Endothelial cell of umbilical vein (primary cell): ENCODE measurements around the gene HMG20A. TPM values are rescaled to one million over a fixed set of nuclear protein-coding genes. Genes with fewer than 3 reads are reported as not detected.

Experiments used
- BruUV-seq: library from RNA; stranded (reverse); fragments of 400-500 nt; replicated peaks from 2 replicates; lab custom pipeline; 2021; lab: Mats Ljungman, UMichigan
- CTCF ChIA-PET: fragments of 300-600, 350-600 bp; sonication (Branson Sonifier 250); formaldehyde crosslinking; loops from one replicate; lab custom pipeline; 2021; ENCODE audit warnings: antibody characterized with exemption, inconsistent platforms; lab: Charles Lee
- POLR2A ChIA-PET: fragments of 300-600, 350-600 bp; sonication (Branson Sonifier 250); formaldehyde crosslinking; loops from one replicate; lab custom pipeline; 2021; ENCODE audit warnings: antibody characterized with exemption, inconsistent platforms; lab: Charles Lee
- DNase-seq: peaks from one replicate; pipeline ENCODE4 v3.0.0-alpha.2; 2011; ENCODE audit warnings: low read depth, low spot score
- FAIRE-seq: peaks from 2 replicates; lab custom pipeline; 2011; peaks lifted over from hg19 to GRCh38; lab: Jason Lieb, UNC
- H2AFZ ChIP-seq: 2 replicates; pipeline ENCODE4 v1.6.0; 2012; ENCODE audit warnings: low read depth, low read length, control low read depth, inconsistent platforms
- H3K27ac ChIP-seq: 2 replicates; pipeline ENCODE4 v1.5.1; 2011; ENCODE audit warnings: low read depth, mild to moderate bottlenecking, control low read depth, low read length, moderate library complexity; ENCODE audit not compliant: insufficient read depth
- H3K27me3 ChIP-seq, 2 experiments: 2 replicates each; pipeline versions ENCODE4 v1.6.0 to v1.6.1; 2011; ENCODE audit warnings: low read length in 2 of 2, mixed read lengths in 1 of 2; ENCODE audit not compliant: control insufficient read depth in 2 of 2, insufficient read depth in 2 of 2
- H3K36me3 ChIP-seq, 2 experiments: 2 replicates in 1 of 2; 3 replicates in 1 of 2; pipeline ENCODE4 v1.5.1; 2011; ENCODE audit warnings: low read length in 2 of 2, mild to moderate bottlenecking in 1 of 2, moderate library complexity in 1 of 2; ENCODE audit not compliant: control insufficient read depth in 2 of 2, insufficient read depth in 2 of 2; ENCODE audit errors: extremely low read depth in 1 of 2
- H3K4me1 ChIP-seq: 3 replicates; pipeline ENCODE4 v1.5.1; 2011; ENCODE audit warnings: mild to moderate bottlenecking, low read length; ENCODE audit not compliant: control insufficient read depth, insufficient read depth; ENCODE audit errors: extremely low read depth
- H3K4me2 ChIP-seq: 2 replicates; pipeline ENCODE4 v1.6.1; 2011; ENCODE audit warnings: low read length, control low read depth, mixed read lengths; ENCODE audit not compliant: insufficient read depth
- H3K4me3 ChIP-seq, 3 experiments: fragments of 200-600 bp in 1 of 3; sonication (generic), shearing (Covaris generic) in 1 of 3; replicated peaks in 1 of 3; 2 replicates each; pipeline ENCODE4 v1.5.1; 2011 to 2016; ENCODE audit warnings: control low read depth in 3 of 3, low read length in 3 of 3, mild to moderate bottlenecking in 2 of 3, inconsistent platforms in 1 of 3, low read depth in 1 of 3, moderate library complexity in 1 of 3; ENCODE audit not compliant: insufficient read depth in 1 of 3
- H3K79me2 ChIP-seq: 2 replicates; pipeline ENCODE4 v1.6.0; 2012; ENCODE audit warnings: low read length, inconsistent platforms; ENCODE audit not compliant: control insufficient read depth, insufficient read depth
- H3K9ac ChIP-seq: replicated peaks from 2 replicates; pipeline ENCODE3; 2011; ENCODE audit warnings: low read length, control low read depth; ENCODE audit not compliant: insufficient read depth; ENCODE audit errors: extremely low read depth
- H3K9me1 ChIP-seq: replicated peaks from 3 replicates; pipeline ENCODE4 v1.6.0; 2011; ENCODE audit warnings: mild to moderate bottlenecking, low read length; ENCODE audit not compliant: control insufficient read depth, insufficient read depth; ENCODE audit errors: extremely low read depth
- H3K9me3 ChIP-seq: replicated peaks from 2 replicates; pipeline ENCODE4 v1.5.1; 2012; ENCODE audit warnings: low read length, inconsistent platforms; ENCODE audit not compliant: control insufficient read depth, insufficient read depth
- H4K20me1 ChIP-seq: replicated peaks from 2 replicates; pipeline ENCODE3; 2011; ENCODE audit warnings: mild to moderate bottlenecking, low read length; ENCODE audit not compliant: control insufficient read depth, insufficient read depth; ENCODE audit errors: extremely low read depth
- EZH2 ChIP-seq: IDR thresholded peaks from 2 replicates; pipeline ENCODE4 v1.6.1; 2012; ENCODE audit warnings: borderline replicate concordance, low read depth, mild to moderate bottlenecking, moderate library complexity, low read length, inconsistent platforms; ENCODE audit not compliant: severe bottlenecking
- FOS ChIP-seq: IDR thresholded peaks from 2 replicates; pipeline ENCODE4 v1.6.1; 2011; ENCODE audit warnings: mild to moderate bottlenecking, low read length, moderate library complexity, borderline replicate concordance; ENCODE audit not compliant: insufficient read depth
- GATA2 ChIP-seq: IDR thresholded peaks from 2 replicates; pipeline ENCODE4 v1.7.0; 2011; ENCODE audit warnings: low read depth, mild to moderate bottlenecking, moderate library complexity, mixed read lengths, low read length; ENCODE audit not compliant: insufficient read length, insufficient read depth
- JUN ChIP-seq: IDR thresholded peaks from 2 replicates; pipeline ENCODE4 v1.6.1; 2011; ENCODE audit warnings: borderline replicate concordance, low read depth; ENCODE audit not compliant: insufficient read length, insufficient read depth
- POLR2A ChIP-seq: IDR thresholded peaks from 2 replicates; pipeline ENCODE4 v1.6.1; 2012; ENCODE audit warnings: low read depth, mild to moderate bottlenecking, control low read depth, low read length
- POLR2AphosphoS5 ChIP-seq: IDR thresholded peaks from 2 replicates; pipeline ENCODE4 v1.6.1; 2012; ENCODE audit warnings: low read depth, mild to moderate bottlenecking, control low read depth, low read length, moderate library complexity; ENCODE audit not compliant: insufficient read depth
- dilution Hi-C: fragments of 300-500 bp; cut with MboI; formaldehyde crosslinking; loops from one replicate; pipeline ENCODE4 v1.15.0; 2019; ENCODE audit warnings: low sequenced_read_pairs; ENCODE audit not compliant: extremely low pct_ligation_motif_present
- intact Hi-C: fragments of 100-400 bp; cut with micrococcal nuclease; formaldehyde crosslinking; loops from one replicate; pipeline ENCODE4 v1.10.0; 2022
- polyA plus RNA-seq, 4 experiments: library from polyadenylated mRNA; depleted of rRNA in 3 of 4; stranded (reverse) in 3 of 4; unstranded in 1 of 4; fragments of >200 nt; gene quantifications; 2 replicates each; pipeline versions ENCODE4 v1.2.1 to v1.2.3, GENCODE V29; 2011 to 2012; ENCODE audit warnings: missing spikeins in 1 of 4
- total RNA-seq: library from RNA; stranded (reverse); gene quantifications from 2 replicates; pipeline ENCODE4 v1.2.3, GENCODE V29; 2021
- TF ChIP-seq, protein P1 (sequence below): IDR thresholded peaks from 2 replicates; pipeline ENCODE4 v1.6.1; 2011; ENCODE audit not compliant: insufficient read depth, insufficient read length
- TF ChIP-seq, protein P2 (sequence below), 2 donors: IDR thresholded peaks; 1 replicate in 1 of 2; 2 replicates in 1 of 2; pipeline ENCODE4 v1.5.1; 2011; ENCODE audit warnings: low read length in 2 of 2, mild to moderate bottlenecking in 2 of 2, moderate library complexity in 2 of 2, control low read depth in 1 of 2, inconsistent platforms in 1 of 2, low read depth in 1 of 2; ENCODE audit not compliant: insufficient read depth in 1 of 2; ENCODE audit errors: extremely low read depth in 1 of 2

HMG20A gene
- total and polyA plus RNA-seq, 2 donors (not counting 3 experiments of a cell fraction or from before 2014, with no cell fraction given) = 35.8 to 44.0 TPM

GRCh38 chr15:77440378-77440999 is 19.8 kb downstream of the HMG20A start:
- Histone ChIP-seq H4K20me1 (no peaks in the 10 kb centered on the region), H3K79me2 (peaks cover 18% of the 10 kb centered on the region), H3K9me3 (no peaks in the 10 kb centered on the region), H3K4me2 (no peak overlapping the region), H3K36me3 (no peaks in the 10 kb centered on the region), H3K27me3 (no peaks in the 10 kb centered on the region), H2AFZ (no peak overlapping the region), H3K9me1 (no peaks in the 10 kb centered on the region), H3K4me1 (no peaks in the 10 kb centered on the region), H3K9ac (no peak overlapping the region), H3K27ac (no peak overlapping the region), H3K4me3 (no peak overlapping the region)
- CTCF ChIA-PET = interaction anchor here (1.0 to 2.3 kb wide), 6 partner anchors 10 to 56 kb away, joined by 3 to 10 read pairs (median 5); no protein-coding TSS in a partner anchor
- POLR2A ChIA-PET = no interaction called here
- no peak for TF ChIP-seq GATA2
- TF ChIP-seq JUN = no peak
- no peak for TF ChIP-seq POLR2AphosphoS5
- TF ChIP-seq POLR2A = no peak
- TF ChIP-seq FOS = no peak
- TF ChIP-seq EZH2 = no peak
- TF ChIP-seq, protein P1, sequence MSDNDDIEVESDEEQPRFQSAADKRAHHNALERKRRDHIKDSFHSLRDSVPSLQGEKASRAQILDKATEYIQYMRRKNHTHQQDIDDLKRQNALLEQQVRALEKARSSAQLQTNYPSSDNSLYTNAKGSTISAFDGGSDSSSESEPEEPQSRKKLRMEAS = no peak
- dilution Hi-C loops = no loop called here
- FAIRE-seq (no peak), DNase-seq (no peak)
- intact Hi-C loops = no loop called here
- BruUV-seq = no TSS peak

DNA sequence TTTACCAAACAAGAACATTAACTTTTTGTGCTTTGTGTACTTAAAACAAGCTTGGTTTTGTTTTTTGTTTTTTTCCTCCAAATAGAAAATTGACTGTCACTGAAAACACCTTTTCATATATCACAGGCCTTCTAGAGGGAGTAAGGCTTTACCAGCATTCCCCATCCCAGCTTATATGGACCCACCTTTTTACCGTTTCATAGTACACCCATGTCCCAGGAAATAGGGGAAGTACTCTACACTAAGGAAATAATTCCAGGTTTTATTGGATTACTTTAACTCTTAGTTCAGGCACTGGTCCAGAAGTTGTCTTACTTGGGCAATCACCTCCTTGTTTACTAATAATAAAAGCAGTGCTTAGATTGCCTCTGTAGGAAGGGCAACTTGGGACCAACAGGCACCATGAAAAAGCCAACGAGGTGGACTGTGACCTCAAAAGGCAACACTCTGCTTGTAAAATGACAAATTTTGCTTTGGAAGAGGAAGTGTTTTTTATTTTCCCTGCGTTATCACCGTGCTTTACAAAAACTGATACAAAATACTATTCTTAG is 26.2 kb downstream of the HMG20A start:
- Histone ChIP-seq H2AFZ (no peak overlapping the region), H3K27me3 (no peaks in the 10 kb centered on the region), H3K36me3 (no peaks in the 10 kb centered on the region), H3K79me2 (peaks cover 14% of the 10 kb centered on the region), H3K4me1 (no peaks in the 10 kb centered on the region), H4K20me1 (no peaks in the 10 kb centered on the region), H3K4me2 (no peak overlapping the region), H3K27ac (no peak overlapping the region), H3K4me3 (no peak overlapping the region), H3K9me1 (no peaks in the 10 kb centered on the region), H3K9ac (no peak overlapping the region), H3K9me3 (no peaks in the 10 kb centered on the region)
- DNase-seq (no peak), FAIRE-seq (no peak)
- intact Hi-C loops (no loop called here), dilution Hi-C loops (no loop called here)
- BruUV-seq = no TSS peak
- POLR2A ChIA-PET = no interaction called here
- TF ChIP-seq JUN = no peak
- TF ChIP-seq FOS = no peak
- TF ChIP-seq, protein P2, sequence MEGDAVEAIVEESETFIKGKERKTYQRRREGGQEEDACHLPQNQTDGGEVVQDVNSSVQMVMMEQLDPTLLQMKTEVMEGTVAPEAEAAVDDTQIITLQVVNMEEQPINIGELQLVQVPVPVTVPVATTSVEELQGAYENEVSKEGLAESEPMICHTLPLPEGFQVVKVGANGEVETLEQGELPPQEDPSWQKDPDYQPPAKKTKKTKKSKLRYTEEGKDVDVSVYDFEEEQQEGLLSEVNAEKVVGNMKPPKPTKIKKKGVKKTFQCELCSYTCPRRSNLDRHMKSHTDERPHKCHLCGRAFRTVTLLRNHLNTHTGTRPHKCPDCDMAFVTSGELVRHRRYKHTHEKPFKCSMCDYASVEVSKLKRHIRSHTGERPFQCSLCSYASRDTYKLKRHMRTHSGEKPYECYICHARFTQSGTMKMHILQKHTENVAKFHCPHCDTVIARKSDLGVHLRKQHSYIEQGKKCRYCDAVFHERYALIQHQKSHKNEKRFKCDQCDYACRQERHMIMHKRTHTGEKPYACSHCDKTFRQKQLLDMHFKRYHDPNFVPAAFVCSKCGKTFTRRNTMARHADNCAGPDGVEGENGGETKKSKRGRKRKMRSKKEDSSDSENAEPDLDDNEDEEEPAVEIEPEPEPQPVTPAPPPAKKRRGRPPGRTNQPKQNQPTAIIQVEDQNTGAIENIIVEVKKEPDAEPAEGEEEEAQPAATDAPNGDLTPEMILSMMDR (IDR thresholded peaks at IDR 0.05; ENCODE audit: extremely low read depth in 1 of 2, insufficient read depth in 1 of 2, low read depth in 1 of 2, low read length in 2 of 2) = no peak
- CTCF ChIA-PET = no interaction called here
